ENCODE results near the gene FAM53A. TPM values are rescaled to one million over a fixed set of nuclear protein-coding genes. Genes with fewer than 3 reads are reported as not detected.

Gene FAM53A
- 3.7 and 4.0 TPM in 2 replicates for total RNA-seq

GRCh38 chr4:1683736-1684505 is at the start of gene FAM53A:
TSS of gene FAM53A (minus strand) at chr4:1684313. CDS start at chr4:1668741, 15,572 bp downstream.

GRCh38 chr4:1721003-1721665 is 37.0 kb upstream of the FAM53A start, which contains the start of the genes TACC3 and TMEM129:
TSS of gene TACC3 (plus strand) at chr4:1721521. CDS start at chr4:1723422, 1,901 bp downstream.
TSS of gene TMEM129 (minus strand) at chr4:1721323. CDS start at chr4:1720837, 486 bp downstream.

GRCh38 chr4:1712216-1713002 is 28.3 kb upstream of the FAM53A start, which contains the start of gene SLBP:
TSS of gene SLBP (minus strand) at chr4:1712319. CDS start at chr4:1712188, 131 bp downstream.

Small RNA genes within 50 kb of the gene (small RNA-seq; reads per million reads assigned to genes)
- not detected for gene RF00019

Other genes starting within 250 kb of the FAM53A start
- gene SLBP, start 28.0 kb upstream of the FAM53A start, total RNA-seq, result 38.9 and 39.2 TPM in 2 replicates
- gene TMEM129, start 37.0 kb upstream of the FAM53A start, total RNA-seq, result 46.7 and 49.7 TPM in 2 replicates
- gene TACC3, start 37.2 kb upstream of the FAM53A start, total RNA-seq, result 3.2 and 3.3 TPM in 2 replicates
- 0.12 and 0.32 TPM in 2 replicates for gene FGFR3, start 109.0 kb upstream of the FAM53A start, total RNA-seq
- 74.6 and 80.8 TPM in 2 replicates for gene LETM1, start 171.8 kb upstream of the FAM53A start, total RNA-seq
- gene NSD2, start 187.1 kb upstream of the FAM53A start, total RNA-seq, result 84.3 and 86.0 TPM in 2 replicates

Data from hair follicle dermal papilla cell (primary cell).